Cardiac fibroblast (primary cell): ENCODE measurements around the gene TC2N.

Experiments
- DNase-seq, 2 donors: peaks; one replicate each; pipeline versions ENCODE4 v3.0.0 to v3.0.0-alpha.2; 2010; ENCODE audit warnings: low read depth in 2 of 2
- H3K4me3 ChIP-seq, 2 donors: replicated peaks in 1 of 2; 1 replicate in 1 of 2; 2 replicates in 1 of 2; pipeline ENCODE4 v1.5.1; 2011; ENCODE audit warnings: low read depth in 2 of 2, low read length in 2 of 2, mild to moderate bottlenecking in 2 of 2, moderate library complexity in 1 of 2
- TF ChIP-seq, protein P1 (sequence below): IDR thresholded peaks from one replicate; pipeline ENCODE4 v1.5.1; 2011; ENCODE audit warnings: low read depth, mild to moderate bottlenecking, low read length, inconsistent platforms

TC2N gene

DNA sequence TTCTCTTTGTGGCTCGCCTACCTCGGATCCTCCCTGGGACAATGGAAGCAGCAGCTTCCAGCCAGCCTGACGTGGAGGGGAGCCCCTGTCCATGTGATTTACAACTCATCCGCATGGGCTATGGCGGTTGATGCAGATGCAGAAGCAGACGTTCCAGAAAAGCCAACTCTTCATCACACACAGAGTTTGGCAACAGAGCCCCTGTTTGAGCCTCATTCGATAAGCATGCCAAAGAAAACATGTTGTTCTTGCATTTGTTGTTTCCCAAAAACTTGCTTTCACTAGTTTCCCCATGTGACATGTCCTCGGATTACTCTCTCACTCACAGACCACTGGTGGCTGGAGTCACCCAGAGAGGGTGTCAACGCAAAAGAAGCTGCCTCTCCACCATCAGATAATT, 16.4 kb upstream of the TC2N start:
- DNase-seq: peak; percentile 72 to 86
- H3K4me3 ChIP-seq: no peak overlapping the region
- TF ChIP-seq, protein P1, sequence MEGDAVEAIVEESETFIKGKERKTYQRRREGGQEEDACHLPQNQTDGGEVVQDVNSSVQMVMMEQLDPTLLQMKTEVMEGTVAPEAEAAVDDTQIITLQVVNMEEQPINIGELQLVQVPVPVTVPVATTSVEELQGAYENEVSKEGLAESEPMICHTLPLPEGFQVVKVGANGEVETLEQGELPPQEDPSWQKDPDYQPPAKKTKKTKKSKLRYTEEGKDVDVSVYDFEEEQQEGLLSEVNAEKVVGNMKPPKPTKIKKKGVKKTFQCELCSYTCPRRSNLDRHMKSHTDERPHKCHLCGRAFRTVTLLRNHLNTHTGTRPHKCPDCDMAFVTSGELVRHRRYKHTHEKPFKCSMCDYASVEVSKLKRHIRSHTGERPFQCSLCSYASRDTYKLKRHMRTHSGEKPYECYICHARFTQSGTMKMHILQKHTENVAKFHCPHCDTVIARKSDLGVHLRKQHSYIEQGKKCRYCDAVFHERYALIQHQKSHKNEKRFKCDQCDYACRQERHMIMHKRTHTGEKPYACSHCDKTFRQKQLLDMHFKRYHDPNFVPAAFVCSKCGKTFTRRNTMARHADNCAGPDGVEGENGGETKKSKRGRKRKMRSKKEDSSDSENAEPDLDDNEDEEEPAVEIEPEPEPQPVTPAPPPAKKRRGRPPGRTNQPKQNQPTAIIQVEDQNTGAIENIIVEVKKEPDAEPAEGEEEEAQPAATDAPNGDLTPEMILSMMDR: no peak

GRCh38 chr14:91882776-91883175, 15.4 kb upstream of the TC2N start:
- no peak for DNase-seq
- TF ChIP-seq, protein P1: no peak
- no peak overlapping the region for H3K4me3 ChIP-seq

DNA sequence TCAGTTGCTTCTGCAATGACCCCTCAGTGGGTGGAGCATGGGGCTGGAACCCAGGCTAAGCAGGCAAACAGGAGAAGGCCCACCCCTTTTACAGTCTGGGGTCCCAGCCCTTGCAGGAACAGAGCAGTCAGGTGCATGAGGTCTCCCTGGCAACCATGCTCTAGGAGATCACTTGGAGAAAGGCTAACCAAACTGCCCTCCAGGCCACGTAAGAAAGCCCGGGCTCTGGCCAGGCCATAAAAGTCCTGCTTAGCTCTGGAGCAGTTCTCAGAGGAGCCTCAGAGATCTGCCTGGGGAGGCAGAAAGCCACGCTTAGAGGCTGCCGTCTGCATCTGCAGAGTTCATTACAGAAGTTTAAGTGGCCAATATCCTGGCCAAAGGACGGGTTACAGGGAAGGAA, 15.0 kb upstream of the TC2N start:
- H3K4me3 ChIP-seq: no peak overlapping the region
- TF ChIP-seq, protein P1: no peak
- no peak for DNase-seq

DNA sequence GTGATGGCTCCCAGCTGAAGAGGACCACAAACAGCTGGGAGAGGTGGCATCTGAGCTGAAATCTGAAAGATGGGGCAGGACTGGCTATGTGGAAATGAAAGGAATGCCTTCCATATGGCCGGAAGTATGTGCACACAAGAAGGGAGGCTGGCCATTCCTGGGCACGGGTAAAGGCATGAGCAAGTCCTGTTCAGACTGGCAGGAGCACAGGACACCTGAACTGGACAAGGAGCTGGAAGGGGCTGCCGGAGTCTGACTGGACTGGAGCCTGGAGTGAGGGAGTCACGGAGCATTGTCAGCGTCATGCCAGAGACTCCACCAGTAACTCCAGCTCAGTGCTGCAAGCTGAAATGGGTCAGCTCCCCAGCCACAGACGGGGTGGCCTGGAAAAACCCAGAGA, 11.9 kb upstream of the TC2N start:
- TF ChIP-seq, protein P1: no peak
- no peak for DNase-seq

DNA sequence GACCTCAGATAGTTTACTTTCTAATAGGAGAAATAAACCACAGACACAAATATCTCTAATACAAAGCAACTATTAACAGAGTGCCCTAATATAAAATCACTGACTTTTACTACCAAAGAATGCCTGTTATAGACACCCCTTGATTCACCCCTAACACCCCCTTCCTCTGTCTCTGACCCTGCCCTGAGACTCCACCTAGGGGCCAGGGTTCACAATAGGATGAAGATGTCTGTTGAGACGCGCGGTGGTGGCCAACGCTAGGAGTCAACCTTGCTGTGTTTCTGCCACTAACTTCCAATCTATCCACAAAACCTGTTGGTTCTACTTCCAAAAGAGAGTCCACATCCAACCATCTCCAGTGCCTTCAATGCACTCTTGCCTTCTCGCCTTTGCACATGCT, 10.9 kb upstream of the TC2N start:
- TF ChIP-seq, protein P1: no peak

More for the DNA sequence above, 11.9 kb upstream of the TC2N start:
- H3K4me3 ChIP-seq: no peak overlapping the region

GRCh38 chr14:91877376-91877915, 10.1 kb upstream of the TC2N start:
- DNase-seq: no peak
- H3K4me3 ChIP-seq: no peak overlapping the region
- TF ChIP-seq, protein P1: no peak

More for the DNA sequence above, 10.9 kb upstream of the TC2N start:
- no peak overlapping the region for H3K4me3 ChIP-seq
- no peak for DNase-seq

- TF ChIP-seq, protein P1: no peak
- no peak overlapping the region for H3K4me3 ChIP-seq
- DNase-seq: no peak
Measured at GRCh38 chr14:91876492-91876891, 9.2 kb upstream of the TC2N start.
